GM23338 (cell line): ENCODE results near the gene IL1RL1. TPM values are rescaled to one million over a fixed set of nuclear protein-coding genes. Genes with fewer than 3 reads are reported as not detected.

Source experiments
- ATAC-seq: fragments of 200-7000 bp; cut with Tn5 transposase; 3 replicates; pipeline ENCODE4 v1.9.1; 2020
- DNase-seq: peaks from one replicate; pipeline ENCODE4 v3.0.0-alpha.2; 2015; ENCODE audit warnings: low spot score
- H2AFZ ChIP-seq: fragments of 200-600 bp; sonication (generic); 2 replicates; pipeline ENCODE4 v1.8.0; 2016; ENCODE audit warnings: antibody characterized with exemption, mild to moderate bottlenecking, moderate library complexity
- H3F3A ChIP-seq: fragments of 200-600 bp; sonication (generic); replicated peaks from 2 replicates; pipeline ENCODE4 v1.8.0; 2017; ENCODE audit warnings: antibody characterized with exemption, mixed run types, low read depth
- H3K27ac ChIP-seq: fragments of 200-600 bp; sonication (generic); 2 replicates; pipeline ENCODE4 v1.6.1; 2016; ENCODE audit warnings: low read depth
- H3K27me3 ChIP-seq: fragments of 200-600 bp; sonication (generic); 2 replicates; pipeline ENCODE4 v1.8.0; 2016; ENCODE audit warnings: mild to moderate bottlenecking, mixed run types, moderate library complexity; ENCODE audit not compliant: insufficient read depth
- H3K36me3 ChIP-seq: fragments of 200-600 bp; sonication (generic); 2 replicates; pipeline ENCODE4 v1.8.0; 2016; ENCODE audit warnings: mild to moderate bottlenecking; ENCODE audit not compliant: insufficient read depth
- H3K4me1 ChIP-seq: fragments of 200-600 bp; sonication (generic); 2 replicates; pipeline ENCODE4 v1.8.0; 2016; ENCODE audit warnings: mild to moderate bottlenecking, moderate library complexity; ENCODE audit not compliant: insufficient read depth
- H3K4me2 ChIP-seq: fragments of 200-600 bp; sonication (generic); 2 replicates; pipeline ENCODE4 v1.7.1; 2017; ENCODE audit warnings: mixed run types
- H3K4me3 ChIP-seq: fragments of 200-600 bp; sonication (generic); 2 replicates; pipeline ENCODE4 v1.6.1; 2016; ENCODE audit warnings: mixed run types
- H3K79me2 ChIP-seq: fragments of 200-600 bp; sonication (generic); replicated peaks from 2 replicates; pipeline ENCODE4 v1.8.0; 2017; ENCODE audit warnings: mild to moderate bottlenecking; ENCODE audit not compliant: insufficient read depth
- H3K9me2 ChIP-seq: fragments of 200-600 bp; sonication (generic); 2 replicates; pipeline ENCODE4 v1.8.0; 2017; ENCODE audit not compliant: insufficient read depth
- H4K20me1 ChIP-seq: fragments of 200-600 bp; sonication (generic); replicated peaks from 2 replicates; pipeline ENCODE4 v1.8.0; 2017; ENCODE audit warnings: mild to moderate bottlenecking; ENCODE audit not compliant: insufficient read depth
- H3K27ac Mint-ChIP-seq: 2 replicates; pipeline ENCODE4 v1.8.0; 2020; ENCODE audit warnings: inconsistent platforms, mild to moderate bottlenecking, moderate library complexity, mixed read lengths
- H3K27me3 Mint-ChIP-seq: 3 replicates; pipeline ENCODE4 v1.8.0; 2022; ENCODE audit warnings: low read depth, mild to moderate bottlenecking, moderate library complexity, mixed read lengths, inconsistent platforms; ENCODE audit not compliant: insufficient read depth, poor library complexity
- H3K36me3 Mint-ChIP-seq: 3 replicates; pipeline ENCODE4 v1.8.0; 2021; ENCODE audit warnings: low read depth, mild to moderate bottlenecking, inconsistent platforms, moderate library complexity, mixed read lengths
- H3K4me1 Mint-ChIP-seq: 3 replicates; pipeline ENCODE4 v1.8.0; 2020; ENCODE audit warnings: mild to moderate bottlenecking, inconsistent platforms, mixed read lengths
- H3K4me3 Mint-ChIP-seq: 3 replicates; pipeline ENCODE4 v1.8.0; 2021; ENCODE audit warnings: moderate library complexity, mild to moderate bottlenecking, inconsistent platforms, mixed read lengths
- H3K9me3 Mint-ChIP-seq: 3 replicates; pipeline ENCODE4 v1.8.0; 2020; ENCODE audit warnings: moderate library complexity, mild to moderate bottlenecking, inconsistent platforms, mixed read lengths
- CREB1 ChIP-seq: fragments of 250-450 bp; sonication (Bioruptor Pico); IDR thresholded peaks from 2 replicates; pipeline ENCODE4 v1.5.0; 2020; ENCODE audit warnings: low read depth, mild to moderate bottlenecking, moderate library complexity
- CTCF ChIP-seq, 2 experiments: fragments of 200-600 bp in 1 of 2; sonication (generic) in 1 of 2; conservative IDR thresholded peaks; 2 replicates each; pipeline versions ENCODE4 v1.5.1 to v1.6.1; 2016 to 2017; ENCODE audit warnings: antibody characterized with exemption in 2 of 2, low read depth in 2 of 2, mild to moderate bottlenecking in 2 of 2, moderate library complexity in 1 of 2
- EZH2 ChIP-seq: fragments of 200-600 bp; sonication (generic); IDR thresholded peaks from one replicate; pipeline ENCODE4 v1.8.0; 2017; ENCODE audit warnings: antibody characterized with exemption, mild to moderate bottlenecking, low read depth; ENCODE audit not compliant: unreplicated experiment
- JUNB ChIP-seq: IDR thresholded peaks from one replicate; pipeline ENCODE4 v1.6.1; 2016; ENCODE audit warnings: antibody characterized with exemption; ENCODE audit not compliant: unreplicated experiment
- NANOG ChIP-seq: IDR thresholded peaks from 2 replicates; pipeline ENCODE4 v1.6.1; 2016; ENCODE audit warnings: antibody characterized with exemption, borderline replicate concordance
- POLR2AphosphoS5 ChIP-seq: IDR thresholded peaks from 2 replicates; pipeline ENCODE4 v1.6.1; 2016; ENCODE audit warnings: antibody characterized with exemption, low read depth
- STAT1 ChIP-seq: IDR thresholded peaks from one replicate; pipeline ENCODE4 v1.6.1; 2016; ENCODE audit warnings: antibody characterized with exemption; ENCODE audit not compliant: unreplicated experiment
- ZNF114 ChIP-seq: fragments of 250-450 bp; sonication (Bioruptor Pico); IDR thresholded peaks from 2 replicates; pipeline ENCODE4 v1.5.0; 2020; ENCODE audit warnings: mild to moderate bottlenecking, moderate library complexity
- ZNF331 ChIP-seq: fragments of 250-450 bp; sonication (Bioruptor Pico); IDR thresholded peaks from 2 replicates; pipeline ENCODE4 v1.5.0; 2020; ENCODE audit warnings: low read depth, mild to moderate bottlenecking, moderate library complexity
- ZNF462 ChIP-seq: fragments of 250-450 bp; sonication (Bioruptor Pico); IDR thresholded peaks from 2 replicates; pipeline ENCODE4 v1.5.0; 2020; ENCODE audit warnings: mild to moderate bottlenecking, moderate library complexity
- polyA plus RNA-seq: library from polyadenylated mRNA; unstranded; fragments of >200 nt; fragmentation: Nextera tagmentation; extraction: Ambion mirVana; gene quantifications from 2 replicates; pipeline ENCODE4 v1.2.1, GENCODE V29; 2016
- total RNA-seq: library from RNA; depleted of rRNA; stranded (reverse); fragments of >200 nt; shearing (Covaris generic); gene quantifications from 2 replicates; pipeline ENCODE4 v1.2.3, GENCODE V29; 2014

Gene IL1RL1
- total and polyA plus RNA-seq, 2 experiments from 2014 or later, result not detected

GRCh38 chr2:102301867-102302362, 9.4 kb upstream of the IL1RL1 start:
- H3K27me3 ChIP-seq, result no peaks in the 10 kb centered on the region
- no peaks in the 10 kb centered on the region for H3K4me1 Mint-ChIP-seq

GRCh38 chr2:102302458-102302857, 8.9 kb upstream of the IL1RL1 start:
- Mint-ChIP-seq H3K4me1 (no peaks in the 10 kb centered on the region), H3K27me3 (peaks cover 2% of the 10 kb centered on the region), H3K36me3 (no peaks in the 10 kb centered on the region), H3K4me3 (no peak overlapping the region), H3K9me3 (no peaks in the 10 kb centered on the region), H3K27ac (no peak overlapping the region)
- no peaks in the 10 kb centered on the region for H4K20me1 ChIP-seq
- H3K4me3 ChIP-seq, result no peak overlapping the region
- ATAC-seq, result no peak
- no peaks in the 10 kb centered on the region for H3K79me2 ChIP-seq
- H3F3A ChIP-seq, result no peaks in the 10 kb centered on the region
- no peaks in the 10 kb centered on the region for H3K36me3 ChIP-seq
- H3K9me2 ChIP-seq, result no peaks in the 10 kb centered on the region
- H3K27ac ChIP-seq, result no peak overlapping the region
- H3K4me2 ChIP-seq, result no peak overlapping the region
- no peak for DNase-seq
- H2AFZ ChIP-seq, result no peak overlapping the region
- no peaks in the 10 kb centered on the region for H3K27me3 ChIP-seq
- H3K4me1 ChIP-seq, result no peaks in the 10 kb centered on the region
- TF ChIP-seq POLR2AphosphoS5 (no peak), ZNF462 (CRISPR knock-in tag) (no peak), ZNF331 (no peak), ZNF114 (CRISPR knock-in tag) (no peak), STAT1 (no peak), NANOG (no peak), EZH2 (no peak), JUNB (no peak)

More at GRCh38 chr2:102301867-102302362, 9.4 kb upstream of the IL1RL1 start:
- ATAC-seq, result peak; percentile 100
- H3K36me3 ChIP-seq, result no peaks in the 10 kb centered on the region
- no peak overlapping the region for H3K4me3 Mint-ChIP-seq
- no peaks in the 10 kb centered on the region for H4K20me1 ChIP-seq
- no peaks in the 10 kb centered on the region for H3K36me3 Mint-ChIP-seq
- peaks cover 2% of the 10 kb centered on the region for H3K27me3 Mint-ChIP-seq
- no peak overlapping the region for H3K4me2 ChIP-seq
- H3K4me1 ChIP-seq, result no peaks in the 10 kb centered on the region
- H3F3A ChIP-seq, result no peaks in the 10 kb centered on the region
- H3K27ac ChIP-seq, result no peak overlapping the region
- no peak overlapping the region for H2AFZ ChIP-seq
- no peaks in the 10 kb centered on the region for H3K9me2 ChIP-seq
- H3K4me3 ChIP-seq, result no peak overlapping the region
- no peaks in the 10 kb centered on the region for H3K9me3 Mint-ChIP-seq
- peak; percentile 86 for DNase-seq
- peak; percentile 61 to 72 for TF ChIP-seq CTCF (conservative IDR thresholded peaks at IDR 0.05; ENCODE audit: low read depth in 2 of 2)
- no peak for TF ChIP-seq CREB1 (CRISPR knock-in tag)
- no peak for TF ChIP-seq NANOG
- no peak overlapping the region for H3K27ac Mint-ChIP-seq
- no peaks in the 10 kb centered on the region for H3K79me2 ChIP-seq
